Measurements from ENCODE around the gene ADGRG1.
"Not testable (repeated sequence)": the region's sequence is repeated elsewhere in the genome, so short reads cannot be mapped to it uniquely, and the experiment has no call there.

ADGRG1 gene

DNA sequence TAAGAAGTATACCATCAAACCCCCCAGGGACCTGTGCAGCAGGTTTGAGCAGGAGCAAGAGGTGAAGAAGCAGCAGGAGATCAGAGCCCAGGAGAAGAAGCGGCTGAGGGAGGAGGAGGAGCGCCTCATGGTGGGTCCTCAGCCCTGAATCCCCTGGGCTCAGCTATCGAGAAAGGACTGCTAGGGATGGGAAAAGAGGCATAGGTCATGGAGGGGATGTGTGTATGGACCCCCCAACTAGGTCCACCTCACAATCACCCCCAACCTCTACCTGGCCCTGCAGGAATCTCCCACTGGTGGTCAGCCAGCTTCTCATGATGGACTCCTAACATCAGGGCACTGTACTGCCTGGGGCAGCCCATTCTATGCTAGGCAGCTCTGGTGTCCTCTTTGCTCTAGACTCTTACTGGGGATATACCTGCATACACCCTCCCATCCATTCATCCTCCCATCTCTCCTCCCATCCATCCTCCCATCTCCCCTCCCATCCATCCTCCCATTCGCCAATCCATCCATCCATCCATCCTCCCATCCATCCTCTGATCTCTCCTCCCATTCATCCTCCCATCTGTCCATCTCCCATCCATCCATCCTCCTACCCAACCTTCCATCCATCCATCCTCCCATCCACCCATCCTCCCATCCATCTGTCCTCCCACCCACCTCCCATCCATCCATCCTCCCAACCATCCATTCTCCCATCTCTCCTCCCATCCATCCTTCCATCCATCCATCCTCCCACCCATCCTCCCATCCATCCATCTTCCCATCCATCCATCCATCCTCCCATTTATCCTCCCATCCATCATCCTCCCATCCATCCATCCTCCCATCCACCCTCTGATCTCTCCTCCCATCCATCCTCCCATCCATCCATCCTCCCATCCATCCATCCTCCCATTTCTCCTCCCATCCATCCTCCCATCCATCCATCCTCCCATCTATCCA lies 76.7 kb downstream of the ADGRG1 start:
- DNase-seq = no peak

DNA sequence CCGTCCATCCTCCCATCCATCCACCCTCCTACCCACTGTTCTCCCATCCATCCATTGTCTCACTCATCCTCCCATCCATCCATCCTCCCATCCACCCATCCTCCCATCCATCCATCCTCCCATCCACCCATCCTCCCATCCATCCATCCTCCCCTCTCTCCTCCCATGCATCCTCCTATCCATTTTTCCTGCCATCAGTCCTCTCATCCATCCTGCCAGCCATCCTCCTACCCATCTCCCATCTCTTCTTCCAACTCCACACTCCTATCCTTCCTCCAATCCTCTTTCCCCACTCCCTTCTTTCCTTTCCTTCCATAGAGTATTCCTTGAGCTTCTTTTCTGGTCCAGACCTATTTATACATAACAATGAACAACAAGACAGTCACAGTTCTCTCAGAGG lies 78.3 kb downstream of the ADGRG1 start:
- DNase-seq = no peak

DNA sequence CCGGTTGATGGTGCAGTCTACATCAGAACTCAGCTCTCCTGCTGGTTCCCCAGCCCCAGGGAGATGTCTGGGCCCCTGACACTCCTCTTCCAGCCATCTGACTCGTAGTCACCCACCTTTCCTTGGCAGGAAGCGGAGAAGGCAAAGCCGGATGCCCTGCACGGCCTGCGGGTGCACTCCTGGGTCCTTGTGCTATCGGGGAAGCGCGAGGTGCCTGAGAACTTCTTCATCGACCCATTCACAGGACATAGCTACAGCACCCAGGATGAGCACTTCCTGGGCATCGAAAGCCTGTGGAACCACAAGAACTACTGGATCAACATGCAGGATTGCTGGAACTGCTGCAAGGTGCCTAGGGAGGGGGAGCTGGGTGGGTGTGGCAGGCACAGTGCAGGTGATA lies 78.9 kb downstream of the ADGRG1 start:
- no peak for DNase-seq

DNA sequence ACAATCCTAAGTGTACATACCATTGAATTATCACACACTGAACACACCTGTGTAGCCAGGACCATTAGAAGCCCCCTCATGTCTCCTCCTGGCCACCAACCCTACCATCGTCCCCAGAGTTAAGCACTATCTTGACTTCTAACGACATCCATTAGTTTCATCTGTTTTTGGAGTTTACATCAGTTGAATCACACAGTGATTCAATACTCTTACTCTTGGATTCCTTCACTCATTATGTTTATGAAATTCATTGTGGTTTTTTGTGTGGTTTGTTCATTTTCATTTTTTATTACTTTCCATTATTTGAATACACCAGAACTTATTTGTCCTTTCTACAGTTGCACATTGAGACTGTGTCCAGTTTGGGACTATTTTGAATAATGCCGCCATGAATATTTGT lies 79.7 kb downstream of the ADGRG1 start:
- DNase-seq = no peak

DNA sequence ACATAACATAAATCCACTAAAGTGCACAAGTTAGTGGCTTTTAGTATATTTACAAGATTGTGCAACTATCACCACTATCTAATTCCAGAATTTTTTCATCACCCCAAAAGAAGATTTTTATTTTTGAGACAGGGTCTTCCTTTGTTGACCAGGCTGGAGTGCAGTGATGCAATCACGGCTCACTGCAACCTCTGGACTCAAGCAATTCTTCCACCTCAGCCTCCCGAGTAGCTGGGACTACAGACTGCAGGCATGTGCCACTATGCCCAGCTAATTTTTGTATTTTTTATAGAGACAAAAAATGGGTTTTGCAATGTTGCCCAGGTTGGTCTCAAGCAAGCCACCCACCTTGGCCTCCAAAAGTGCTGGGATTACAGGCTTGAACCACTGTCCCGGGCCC lies 81.2 kb downstream of the ADGRG1 start:
- no peak for DNase-seq

DNA sequence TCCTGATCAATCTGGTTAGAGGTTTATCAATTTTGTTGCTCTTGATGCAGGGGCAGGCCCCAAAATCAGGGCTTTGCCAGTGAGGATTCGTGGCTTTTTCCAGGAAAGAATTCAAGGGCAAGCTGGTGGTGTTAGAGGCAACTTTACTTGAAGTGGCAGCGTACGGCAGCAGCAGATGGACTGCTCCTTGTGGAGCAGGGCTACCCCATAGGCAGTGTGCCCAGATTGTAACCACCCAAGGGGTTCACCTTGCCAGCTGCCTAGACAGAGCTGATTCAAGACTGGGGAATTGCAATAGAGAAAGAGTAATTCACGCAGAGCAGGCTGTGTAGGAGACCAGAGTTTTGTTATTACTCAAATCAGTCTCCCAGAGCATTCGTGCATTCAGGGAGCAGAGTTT lies 82.9 kb downstream of the ADGRG1 start:
- DNase-seq = no peak

DNA sequence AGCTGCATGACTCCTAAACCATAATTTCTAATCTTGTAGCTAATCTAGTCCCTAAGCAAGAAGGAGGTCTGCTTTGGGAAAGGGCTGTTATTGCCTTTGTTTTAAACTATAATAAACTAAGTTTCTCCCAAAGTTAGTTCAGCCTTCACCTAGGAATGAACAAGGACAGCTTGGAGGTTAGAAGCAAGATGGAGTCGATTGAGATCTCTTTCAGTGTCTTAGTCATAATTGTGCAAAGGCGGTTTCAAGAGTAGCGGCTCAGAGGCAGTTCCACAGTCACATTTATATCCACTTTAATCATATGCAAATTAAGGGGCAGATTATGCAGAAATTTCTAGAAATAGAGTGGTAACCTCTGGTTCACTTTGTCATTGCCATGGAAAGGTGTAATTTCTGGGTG lies 83.6 kb downstream of the ADGRG1 start:
- DNase-seq = no peak

DNA sequence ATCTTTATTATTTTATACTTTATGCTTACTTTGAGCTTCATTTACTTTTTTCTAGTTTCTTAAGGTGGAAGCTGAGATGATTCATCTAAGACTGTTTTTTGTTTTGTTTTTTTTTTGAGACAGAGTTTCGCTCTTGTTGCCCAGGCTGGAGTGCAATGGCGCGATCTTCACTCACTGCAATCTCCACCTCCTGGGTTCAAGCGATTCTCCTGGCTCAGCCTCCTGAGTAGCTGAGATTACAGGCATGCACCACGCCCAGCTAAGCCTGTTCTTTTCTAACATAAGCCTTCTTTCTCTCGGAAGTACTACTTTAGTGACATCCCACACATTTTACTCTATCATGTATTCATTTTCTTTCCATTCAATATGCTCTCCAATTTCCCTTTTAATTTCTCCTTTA lies 84.1 kb downstream of the ADGRG1 start:
- not testable (repeated sequence) for DNase-seq

DNA sequence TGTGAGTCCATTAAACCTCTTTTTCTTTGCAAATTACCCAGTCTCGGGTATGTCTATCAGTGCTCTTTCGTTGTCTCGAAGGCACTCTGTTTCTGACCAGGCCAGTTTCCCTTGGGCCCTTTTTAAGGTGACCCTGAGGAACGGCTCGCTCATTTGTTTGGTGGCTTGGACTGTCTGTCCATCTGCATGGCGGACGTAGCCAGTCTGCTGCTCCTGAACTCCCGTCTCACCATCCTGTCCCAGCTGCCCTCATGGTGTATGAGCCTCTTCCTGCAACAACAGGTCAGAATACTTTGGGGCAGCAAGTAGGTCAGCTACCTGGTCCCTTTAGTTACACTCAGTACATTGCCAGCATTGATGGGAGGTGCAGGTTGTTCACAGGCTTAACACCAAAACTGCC lies 85.2 kb downstream of the ADGRG1 start:
- no peak for DNase-seq

DNA sequence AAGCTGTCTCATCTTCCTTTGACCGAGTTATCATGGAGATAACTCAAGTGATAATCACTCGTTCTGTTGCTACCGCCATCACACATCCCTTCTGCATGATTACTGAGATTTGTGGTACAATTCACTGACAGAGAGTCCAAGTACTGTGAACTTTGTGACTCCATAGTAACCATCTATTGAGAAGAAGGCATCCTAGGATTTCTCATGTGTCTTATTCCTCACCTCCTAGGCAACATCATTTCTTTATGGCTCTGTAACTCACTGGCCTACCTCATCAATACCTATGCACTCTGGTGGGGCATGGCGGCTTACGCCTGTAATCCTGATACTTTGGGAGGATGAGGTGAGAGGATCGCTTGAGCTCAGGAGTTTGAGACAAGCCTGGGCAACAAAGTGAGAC lies 85.6 kb downstream of the ADGRG1 start:
- no peak for DNase-seq
